GM12865 (cell line): ENCODE measurements around the gene WBP2NL.

ENCODE experiments used
- DNase-seq: peaks from one replicate; pipeline ENCODE4 v3.0.0; 2010; ENCODE audit warnings: low read depth
- H3K4me3 ChIP-seq: 2 replicates; pipeline ENCODE4 v1.5.1; 2011; ENCODE audit warnings: mild to moderate bottlenecking, low read depth, low read length, control low read depth
- CTCF ChIP-seq: IDR thresholded peaks from 2 replicates; pipeline ENCODE4 v1.5.1; 2011; ENCODE audit warnings: low read length, control low read depth, low read depth, inconsistent platforms; ENCODE audit not compliant: insufficient read depth; ENCODE audit errors: missing control alignments

WBP2NL gene

DNA sequence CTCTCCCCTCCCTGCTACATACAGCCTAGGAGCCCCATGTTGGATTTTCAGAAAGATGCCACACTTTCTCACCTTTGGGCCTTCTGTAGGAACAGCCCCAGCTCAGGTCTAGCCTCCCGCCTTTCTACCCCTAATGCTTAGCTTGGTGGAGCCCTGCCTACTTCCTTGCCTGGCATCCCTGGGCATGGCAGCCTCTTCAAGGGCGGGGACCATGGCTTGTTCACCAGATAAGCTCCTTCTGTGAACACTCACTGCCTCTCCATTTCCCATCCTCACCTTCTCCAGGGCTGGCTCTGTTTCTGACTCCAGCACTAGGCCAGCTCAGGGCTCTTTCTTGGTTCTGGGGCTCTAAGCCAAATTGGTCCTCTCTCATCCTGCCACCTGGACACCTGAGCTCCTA, 28.0 kb upstream of the WBP2NL start:
- H3K4me3 ChIP-seq = no peak overlapping the region
- no peak for DNase-seq
- no peak for TF ChIP-seq CTCF

- no peak for DNase-seq
- TF ChIP-seq CTCF = no peak
- H3K4me3 ChIP-seq = no peak overlapping the region
Observed at GRCh38 chr22:41971431-41971830, 27.2 kb upstream of the WBP2NL start.

DNA sequence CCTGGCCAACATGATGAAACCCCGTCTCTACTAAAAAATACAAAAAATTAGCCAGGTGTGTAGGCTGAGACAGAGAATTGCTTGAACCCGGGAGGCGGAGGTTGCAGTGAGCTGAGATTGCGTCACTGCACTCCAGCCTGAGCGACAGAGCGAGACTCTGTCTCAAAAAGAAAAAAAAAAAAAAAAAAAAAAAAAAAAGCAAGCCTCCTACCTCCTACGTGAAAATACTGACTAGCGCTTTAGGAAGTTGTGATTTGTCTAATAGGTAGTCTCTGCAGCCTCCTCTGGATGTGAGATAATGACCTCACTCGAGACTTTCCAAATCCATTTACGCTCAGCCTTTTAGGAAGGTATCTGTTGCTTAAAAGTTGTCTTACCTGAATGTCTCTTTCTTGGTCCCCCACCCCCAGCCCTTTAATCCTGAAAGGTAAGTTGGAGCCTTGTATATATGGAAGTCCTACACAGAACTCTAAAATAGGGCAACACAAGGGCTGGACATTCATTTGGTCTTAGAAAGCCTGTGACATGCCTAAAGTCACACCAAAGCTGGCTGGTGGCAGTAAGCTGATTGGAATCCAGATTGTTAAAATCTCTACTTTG, 23.8 kb upstream of the WBP2NL start:
- H3K4me3 ChIP-seq = no peak overlapping the region
- TF ChIP-seq CTCF = no peak
- peak; percentile 45 for DNase-seq

- no peak for DNase-seq
- H3K4me3 ChIP-seq = no peak overlapping the region
- no peak for TF ChIP-seq CTCF
Observed at GRCh38 chr22:41975299-41976069, 23.1 kb upstream of the WBP2NL start.

GRCh38 chr22:41976070-41976901, 22.3 kb upstream of the WBP2NL start:
- DNase-seq = peak; percentile 38

More at GRCh38 chr22:41976070-41976901, 22.3 kb upstream of the WBP2NL start:
- H3K4me3 ChIP-seq = peak overlapping the region; percentile 60
- no peak for TF ChIP-seq CTCF
